NCI-H2107 (cell line): ENCODE data around the gene AMIGO3.
"Not testable (repeated sequence)": the region's sequence is repeated elsewhere in the genome, so short reads cannot be mapped to it uniquely, and the experiment has no call there.

Source experiments
- DNase-seq: peaks from one replicate; lab custom pipeline; 2025; lab: John Stamatoyannopoulos, UW

Gene AMIGO3, protein sequence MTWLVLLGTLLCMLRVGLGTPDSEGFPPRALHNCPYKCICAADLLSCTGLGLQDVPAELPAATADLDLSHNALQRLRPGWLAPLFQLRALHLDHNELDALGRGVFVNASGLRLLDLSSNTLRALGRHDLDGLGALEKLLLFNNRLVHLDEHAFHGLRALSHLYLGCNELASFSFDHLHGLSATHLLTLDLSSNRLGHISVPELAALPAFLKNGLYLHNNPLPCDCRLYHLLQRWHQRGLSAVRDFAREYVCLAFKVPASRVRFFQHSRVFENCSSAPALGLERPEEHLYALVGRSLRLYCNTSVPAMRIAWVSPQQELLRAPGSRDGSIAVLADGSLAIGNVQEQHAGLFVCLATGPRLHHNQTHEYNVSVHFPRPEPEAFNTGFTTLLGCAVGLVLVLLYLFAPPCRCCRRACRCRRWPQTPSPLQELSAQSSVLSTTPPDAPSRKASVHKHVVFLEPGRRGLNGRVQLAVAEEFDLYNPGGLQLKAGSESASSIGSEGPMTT

DNA sequence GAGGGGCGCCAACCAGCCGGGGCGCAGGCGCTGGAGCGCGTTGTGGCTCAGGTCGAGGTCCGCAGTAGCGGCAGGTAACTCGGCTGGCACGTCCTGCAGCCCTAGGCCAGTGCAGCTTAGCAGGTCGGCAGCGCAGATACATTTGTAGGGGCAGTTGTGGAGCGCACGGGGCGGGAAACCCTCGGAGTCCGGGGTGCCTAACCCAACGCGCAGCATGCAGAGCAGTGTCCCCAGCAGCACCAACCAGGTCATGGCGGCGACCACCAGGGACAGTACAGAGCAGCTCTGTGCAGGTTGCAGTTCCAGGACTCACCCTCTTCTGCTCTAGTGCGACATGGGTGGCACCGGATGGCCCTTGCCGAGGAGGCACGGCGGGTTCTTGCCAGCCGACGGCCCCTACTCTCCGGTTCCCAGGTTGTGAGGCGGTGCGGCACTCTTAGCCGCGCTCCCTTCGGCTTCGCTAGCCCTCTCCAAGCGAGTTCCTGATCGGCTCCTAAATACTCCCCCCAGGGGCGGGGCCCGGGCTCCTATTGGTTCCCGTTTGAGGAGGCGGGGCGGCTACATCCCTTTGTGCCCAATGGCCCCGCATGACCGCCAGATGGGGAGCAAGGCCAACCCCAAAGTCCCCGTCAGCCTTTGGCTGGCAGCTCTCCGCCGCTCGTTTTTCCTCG is at the start of gene AMIGO3:
AMIGO3 (minus strand) TSS at position 471 of the 671 bp plus-strand sequence; CDS start at position 252, 219 bp downstream.
- no peak for DNase-seq

DNA sequence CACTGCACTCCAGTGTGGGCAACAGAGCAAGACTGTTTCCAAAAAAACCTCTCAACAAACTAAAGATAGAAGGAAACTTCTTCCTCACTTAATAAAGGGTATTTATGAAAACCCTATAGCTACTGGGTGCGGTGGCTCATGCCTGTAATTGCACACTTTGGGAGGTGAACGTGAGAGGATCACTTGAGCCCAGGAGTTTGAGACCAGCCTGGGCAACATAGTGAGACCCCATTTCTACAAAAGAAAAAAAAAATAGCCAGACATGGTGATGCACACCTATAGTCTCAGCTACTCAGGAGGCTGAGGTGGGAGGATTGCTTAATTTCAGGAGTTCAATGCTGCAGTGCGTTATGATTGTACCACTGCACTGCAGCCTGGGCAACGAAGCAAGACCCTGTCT is 44.5 kb upstream of the AMIGO3 start:
- DNase-seq = no peak

DNA sequence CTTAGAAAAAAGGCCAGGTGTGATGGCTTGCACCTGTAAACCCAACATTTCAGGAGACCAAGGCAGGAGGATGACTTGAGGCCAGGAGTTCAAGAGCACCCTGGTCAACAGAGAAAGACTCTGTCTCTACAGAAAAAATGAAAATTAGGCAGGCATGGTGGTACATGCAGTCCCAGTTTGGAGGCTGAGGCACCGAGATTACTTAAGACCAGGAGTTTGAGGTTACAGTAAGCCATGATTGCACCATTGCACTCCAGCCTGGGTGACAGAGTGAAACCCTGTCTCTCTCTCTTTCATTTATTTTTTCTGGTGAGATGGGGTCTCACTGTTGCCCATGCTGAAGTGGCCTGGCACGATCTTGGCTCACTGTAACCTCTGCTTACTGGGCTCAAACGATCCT is 42.2 kb upstream of the AMIGO3 start:
- no peak for DNase-seq

GRCh38 chr3:49759226-49759625 is 39.7 kb upstream of the AMIGO3 start:
- DNase-seq = no peak

DNA sequence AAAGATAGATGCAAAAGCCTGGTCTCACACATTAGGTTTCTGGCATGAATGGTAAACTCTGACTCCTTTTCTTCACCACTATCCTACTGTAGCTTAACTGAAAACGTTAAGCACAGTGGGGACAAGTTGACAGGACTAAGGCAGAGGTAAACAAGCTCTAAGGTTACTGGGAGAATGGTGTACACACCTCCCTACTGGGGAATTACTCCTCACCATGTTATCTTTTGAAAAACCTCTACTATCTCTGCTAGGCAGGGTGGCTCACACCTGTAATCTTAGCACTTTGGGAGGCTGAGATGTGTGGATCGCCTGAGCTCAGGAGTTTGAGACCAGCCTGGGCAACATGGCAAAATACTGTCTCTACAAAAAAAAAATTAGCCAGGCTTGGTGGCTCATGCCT is 37.7 kb upstream of the AMIGO3 start:
- no peak for DNase-seq

- DNase-seq = no peak
Observed at GRCh38 chr3:49756036-49756435, 36.6 kb upstream of the AMIGO3 start.

- DNase-seq = no peak
Observed at GRCh38 chr3:49754536-49754935, 35.1 kb upstream of the AMIGO3 start.

- DNase-seq = no peak
Observed at GRCh38 chr3:49751501-49751900, 32.0 kb upstream of the AMIGO3 start.

DNA sequence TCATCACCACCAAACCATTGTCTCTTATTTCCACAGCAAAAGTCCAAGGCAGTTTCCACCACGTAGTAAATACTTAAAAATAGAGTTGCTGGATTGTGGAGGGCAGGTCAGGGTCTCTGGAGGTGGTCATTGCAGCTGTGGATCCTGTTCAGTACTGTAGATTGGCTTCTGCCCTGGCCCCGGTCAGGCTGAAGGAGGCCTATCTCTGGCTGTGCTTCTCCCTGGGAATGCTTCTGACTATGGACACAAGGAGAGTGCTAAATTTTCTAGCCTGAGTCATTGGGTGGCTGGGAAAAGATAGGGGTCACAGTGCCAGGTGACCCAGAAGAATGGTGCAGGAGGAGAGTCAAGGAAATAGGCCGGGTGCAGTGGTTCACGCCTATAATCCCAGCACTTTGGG is 30.6 kb upstream of the AMIGO3 start:
- DNase-seq = no peak

DNA sequence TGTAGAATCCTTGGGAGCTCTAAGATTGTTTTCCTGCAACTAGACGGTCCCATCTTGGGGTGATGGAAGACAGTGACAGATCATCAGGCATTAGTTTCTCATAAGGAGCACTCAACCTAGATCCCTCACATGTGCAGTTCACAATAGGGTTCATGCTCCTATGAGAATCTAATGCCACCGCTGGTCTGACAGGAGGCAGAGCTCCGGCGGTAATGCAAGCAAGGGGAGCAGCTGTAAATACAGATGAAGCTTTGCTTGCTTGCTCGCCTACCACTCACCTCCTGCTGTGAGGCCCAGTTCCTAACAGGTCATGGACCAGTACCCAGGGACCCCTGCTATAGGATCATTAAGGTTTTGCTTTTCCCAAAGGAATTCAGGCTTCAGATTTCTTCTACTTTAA is 29.4 kb upstream of the AMIGO3 start:
- not testable (repeated sequence) for DNase-seq

- DNase-seq = no peak
Observed at GRCh38 chr3:49747792-49748480, 28.5 kb upstream of the AMIGO3 start.

DNA sequence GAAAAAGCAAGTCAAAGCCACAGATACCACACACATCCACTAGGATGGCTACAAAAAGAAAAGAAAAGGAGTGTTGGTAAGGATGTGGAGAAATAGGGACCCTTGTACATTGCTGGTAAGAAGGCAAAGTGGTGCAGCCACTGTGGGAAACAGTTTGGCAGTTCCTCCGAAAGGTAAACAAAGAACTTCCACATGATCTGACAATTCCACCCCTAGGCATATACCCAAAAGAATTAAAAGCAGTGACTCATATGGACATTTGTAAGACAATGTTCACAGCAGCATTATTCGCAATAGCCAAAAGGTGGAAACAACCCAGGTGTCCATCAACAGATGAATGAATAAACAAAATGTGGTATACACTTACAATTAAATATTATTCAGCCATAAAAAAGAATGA is 26.5 kb upstream of the AMIGO3 start:
- no peak for DNase-seq

- no peak for DNase-seq
Observed at GRCh38 chr3:49740427-49740826, 20.9 kb upstream of the AMIGO3 start.

GRCh38 chr3:49738067-49738713 is 18.7 kb upstream of the AMIGO3 start:
- DNase-seq = no peak

- DNase-seq = no peak
Observed at GRCh38 chr3:49734752-49735151, 15.3 kb upstream of the AMIGO3 start.

DNA sequence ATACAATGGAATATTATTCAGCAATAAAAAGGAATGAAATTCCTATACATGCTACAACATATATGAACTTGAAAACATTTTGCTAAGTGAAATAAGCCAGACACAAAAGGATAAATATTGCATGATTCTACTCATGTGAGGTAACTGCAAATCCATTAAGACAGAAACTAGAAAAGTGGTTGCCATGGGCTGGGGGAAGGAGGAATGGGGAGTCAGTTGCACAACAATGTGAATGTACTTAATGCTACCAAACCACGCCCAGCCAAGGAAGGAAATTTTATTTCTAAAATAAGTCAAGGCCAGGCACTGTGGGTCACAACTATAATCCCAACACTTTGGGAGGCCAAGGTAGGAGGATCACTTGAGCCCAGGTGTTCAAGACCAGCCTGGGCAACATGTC is 14.1 kb upstream of the AMIGO3 start:
- no peak for DNase-seq

- DNase-seq = no peak
Observed at GRCh38 chr3:49732597-49732996, 13.1 kb upstream of the AMIGO3 start.

DNA sequence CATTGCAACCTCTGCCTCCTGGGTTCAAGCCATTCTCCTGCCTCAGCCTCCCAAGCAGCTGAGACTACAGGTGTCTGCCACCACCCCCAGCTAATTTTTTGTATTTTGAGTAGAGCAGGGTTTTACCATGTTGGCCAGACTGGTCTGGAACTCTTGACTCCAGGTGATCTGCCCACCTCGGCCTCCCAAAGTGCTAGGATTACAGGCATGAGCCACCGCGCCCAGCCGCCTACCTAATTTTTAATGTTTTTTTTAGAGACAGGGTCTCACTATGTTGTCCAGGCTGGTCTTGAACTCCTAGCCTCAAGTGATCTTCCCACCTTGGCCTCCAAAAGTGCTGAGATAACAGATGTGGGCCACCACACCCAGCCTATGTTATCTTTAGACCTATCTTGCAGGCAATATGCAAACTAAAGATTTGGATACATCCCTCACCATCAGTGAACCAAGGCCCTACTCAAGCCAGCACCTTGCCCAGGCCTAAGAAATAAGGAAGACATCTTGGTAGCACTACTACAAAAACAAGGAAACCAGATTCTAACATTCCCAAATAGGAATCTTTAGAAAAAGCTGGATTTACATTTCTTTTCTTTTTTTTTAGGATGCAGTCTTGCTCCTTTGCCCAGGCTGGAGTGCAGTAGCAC is 10.6 kb upstream of the AMIGO3 start:
- DNase-seq = no peak

- DNase-seq = no peak
Observed at GRCh38 chr3:49727924-49728361, 8.5 kb upstream of the AMIGO3 start.

GRCh38 chr3:49727154-49727923 is 7.9 kb upstream of the AMIGO3 start:
- DNase-seq = no peak
